Activated CD8-positive, alpha-beta memory T cell treated with anti-CD3 and anti-CD28 coated beads for 1 hour (primary cell): ENCODE measurements around the gene FOXP4.

Experiments used
- DNase-seq, 2 donors: peaks; one replicate each; pipeline ENCODE4 v3.0.0-alpha.2; 2020; ENCODE audit warnings: low read depth in 1 of 2; ENCODE audit errors: extremely low read depth in 1 of 2

Gene FOXP4, protein sequence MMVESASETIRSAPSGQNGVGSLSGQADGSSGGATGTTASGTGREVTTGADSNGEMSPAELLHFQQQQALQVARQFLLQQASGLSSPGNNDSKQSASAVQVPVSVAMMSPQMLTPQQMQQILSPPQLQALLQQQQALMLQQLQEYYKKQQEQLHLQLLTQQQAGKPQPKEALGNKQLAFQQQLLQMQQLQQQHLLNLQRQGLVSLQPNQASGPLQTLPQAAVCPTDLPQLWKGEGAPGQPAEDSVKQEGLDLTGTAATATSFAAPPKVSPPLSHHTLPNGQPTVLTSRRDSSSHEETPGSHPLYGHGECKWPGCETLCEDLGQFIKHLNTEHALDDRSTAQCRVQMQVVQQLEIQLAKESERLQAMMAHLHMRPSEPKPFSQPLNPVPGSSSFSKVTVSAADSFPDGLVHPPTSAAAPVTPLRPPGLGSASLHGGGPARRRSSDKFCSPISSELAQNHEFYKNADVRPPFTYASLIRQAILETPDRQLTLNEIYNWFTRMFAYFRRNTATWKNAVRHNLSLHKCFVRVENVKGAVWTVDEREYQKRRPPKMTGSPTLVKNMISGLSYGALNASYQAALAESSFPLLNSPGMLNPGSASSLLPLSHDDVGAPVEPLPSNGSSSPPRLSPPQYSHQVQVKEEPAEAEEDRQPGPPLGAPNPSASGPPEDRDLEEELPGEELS

DNA sequence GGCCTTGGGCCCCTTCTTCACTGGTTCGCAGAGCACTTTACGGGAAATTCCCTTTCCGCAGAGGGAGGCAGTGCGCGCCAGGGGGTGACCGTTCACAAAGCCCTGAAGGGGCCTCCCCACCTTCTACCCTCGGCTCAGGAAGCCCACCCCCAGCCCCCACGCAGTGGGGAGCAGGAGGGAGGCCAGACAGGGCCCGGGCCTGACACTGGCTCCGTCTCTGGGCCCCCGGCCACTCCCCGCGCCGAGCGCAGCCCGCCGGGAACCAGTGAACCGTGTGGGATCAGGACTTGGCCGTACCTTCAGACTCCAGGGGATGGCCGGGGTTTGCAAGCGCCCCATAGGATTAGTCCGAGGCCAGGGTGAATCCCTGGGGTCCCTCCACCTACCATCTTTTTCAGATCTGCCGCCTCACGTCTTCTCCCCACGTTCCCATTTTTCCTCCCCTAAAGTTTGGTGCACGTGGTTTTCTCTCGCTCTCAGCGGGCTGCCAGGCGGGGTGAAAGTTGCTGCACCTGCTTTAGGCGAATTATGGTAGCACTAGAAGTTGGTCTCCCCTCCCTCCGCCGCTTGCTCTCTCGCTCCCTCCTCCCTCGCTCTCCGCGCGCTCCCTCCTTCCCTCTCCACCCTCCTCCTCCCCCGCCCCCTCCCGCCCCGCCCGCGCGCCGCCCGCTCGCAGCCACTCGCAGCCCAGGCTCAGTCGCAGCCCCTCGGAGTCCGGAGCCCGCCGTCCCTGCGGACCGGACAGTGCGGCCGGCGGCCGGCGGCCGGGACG lies at the start of gene FOXP4:
FOXP4 (plus strand) TSS at position 679 of the 772 bp plus-strand sequence. CDS start 19,380 bp downstream, outside the sequence.
- DNase-seq = peak; percentile 69 to 70

DNA sequence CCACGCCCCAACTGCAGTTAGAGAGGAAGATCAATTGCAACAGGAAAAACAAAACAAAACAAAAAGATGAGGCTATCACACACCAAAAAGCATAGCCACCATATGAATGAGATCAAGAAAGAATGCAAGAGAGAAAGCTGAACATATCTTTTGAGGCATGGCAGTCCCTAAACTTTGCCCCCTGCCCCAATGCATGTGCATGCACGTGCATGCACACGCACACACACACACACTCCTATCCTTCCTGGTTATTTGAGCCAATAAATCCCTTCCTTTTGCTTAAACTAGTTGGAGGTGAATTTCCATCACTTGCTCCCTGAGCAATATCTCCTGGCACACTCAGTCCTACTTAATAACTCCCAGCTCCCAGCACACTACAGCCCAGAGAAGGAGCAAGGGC lies 48.6 kb upstream of the FOXP4 start:
- no peak for DNase-seq

DNA sequence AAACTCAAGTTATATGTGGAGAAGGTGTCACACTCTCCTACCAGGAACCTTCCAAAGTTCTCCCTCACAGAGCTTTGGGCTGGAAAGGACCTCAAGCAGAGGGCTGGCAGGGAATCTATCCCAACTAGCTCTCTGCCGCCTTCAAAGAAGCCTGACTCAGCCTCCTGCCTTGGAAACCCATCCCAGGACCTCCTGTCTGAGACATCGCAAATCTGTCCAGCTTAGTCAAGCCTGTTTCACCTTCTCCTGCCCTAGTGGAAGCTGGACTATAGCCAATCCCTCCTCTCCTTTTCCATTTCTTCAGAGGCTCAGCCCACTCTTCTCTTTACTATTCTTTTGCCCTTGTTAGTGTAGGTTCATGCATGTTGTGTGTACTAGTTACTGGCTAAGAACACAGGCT lies 48.2 kb upstream of the FOXP4 start:
- DNase-seq = no peak

DNA sequence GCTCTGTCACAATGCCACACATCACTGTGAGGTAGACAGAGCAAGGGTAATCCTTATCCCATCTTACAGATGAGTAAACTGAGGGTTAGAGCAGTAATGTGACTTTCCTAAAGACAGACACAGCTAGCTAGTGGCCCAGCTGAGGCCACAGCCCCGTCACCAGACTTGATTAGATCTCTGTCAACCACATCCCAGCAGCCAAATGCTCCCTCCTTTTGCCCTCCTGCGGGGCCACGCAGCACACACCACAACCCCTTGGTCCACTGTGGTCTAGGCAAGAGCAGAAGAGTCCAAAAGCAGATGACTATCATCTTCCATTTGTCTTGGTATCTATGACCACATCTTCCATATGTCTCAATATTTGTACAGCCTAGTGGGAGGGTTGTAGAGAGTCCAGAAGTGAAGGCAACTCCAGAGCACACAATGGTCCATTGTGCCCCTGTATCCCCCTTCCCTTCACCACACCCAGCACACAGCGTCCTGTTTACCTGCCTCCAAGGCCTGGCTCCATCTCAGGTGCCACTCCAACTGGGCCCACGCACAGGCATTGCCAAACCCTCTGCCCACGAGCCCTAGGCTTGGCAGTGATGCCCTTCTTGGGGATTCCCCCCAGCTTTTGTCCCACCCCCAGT lies 47.1 kb upstream of the FOXP4 start:
- no peak for DNase-seq

DNA sequence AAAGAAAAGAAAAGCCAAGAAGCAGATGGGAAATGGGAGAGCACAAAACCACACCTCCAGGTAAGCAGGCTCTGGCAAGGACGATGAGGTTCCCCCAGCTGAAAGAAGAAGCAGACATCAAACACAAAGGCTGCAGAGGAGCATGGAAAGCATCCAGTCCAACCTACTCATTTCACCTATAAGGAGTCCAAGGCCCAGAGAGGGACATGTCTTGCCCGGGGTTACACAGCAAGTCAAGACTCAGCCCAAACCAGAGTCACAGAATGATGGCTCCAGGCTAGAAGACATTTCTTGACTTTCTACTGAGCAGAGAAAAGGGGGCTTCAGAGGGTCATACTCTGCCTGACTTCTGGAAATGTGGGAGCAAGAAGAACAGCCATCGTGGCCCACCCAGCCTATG lies 45.6 kb upstream of the FOXP4 start:
- DNase-seq = no peak

DNA sequence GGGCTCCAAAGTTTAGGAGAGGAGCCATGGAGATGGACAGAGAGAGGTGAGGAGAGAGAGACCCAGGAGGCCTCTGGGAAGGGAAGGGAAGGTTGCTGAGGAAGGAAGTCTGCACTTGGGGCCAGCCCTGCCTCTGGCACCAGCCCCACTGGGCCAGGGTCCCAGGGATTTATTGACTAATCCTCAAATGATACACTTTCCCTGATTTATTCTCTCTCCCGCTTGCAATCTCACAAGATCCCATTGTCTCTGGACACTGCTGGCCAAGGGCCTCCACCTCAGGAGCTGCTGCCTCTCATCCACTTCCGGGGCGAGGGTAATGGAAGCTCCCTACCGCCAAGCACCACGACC lies 43.6 kb upstream of the FOXP4 start:
- no peak for DNase-seq

DNA sequence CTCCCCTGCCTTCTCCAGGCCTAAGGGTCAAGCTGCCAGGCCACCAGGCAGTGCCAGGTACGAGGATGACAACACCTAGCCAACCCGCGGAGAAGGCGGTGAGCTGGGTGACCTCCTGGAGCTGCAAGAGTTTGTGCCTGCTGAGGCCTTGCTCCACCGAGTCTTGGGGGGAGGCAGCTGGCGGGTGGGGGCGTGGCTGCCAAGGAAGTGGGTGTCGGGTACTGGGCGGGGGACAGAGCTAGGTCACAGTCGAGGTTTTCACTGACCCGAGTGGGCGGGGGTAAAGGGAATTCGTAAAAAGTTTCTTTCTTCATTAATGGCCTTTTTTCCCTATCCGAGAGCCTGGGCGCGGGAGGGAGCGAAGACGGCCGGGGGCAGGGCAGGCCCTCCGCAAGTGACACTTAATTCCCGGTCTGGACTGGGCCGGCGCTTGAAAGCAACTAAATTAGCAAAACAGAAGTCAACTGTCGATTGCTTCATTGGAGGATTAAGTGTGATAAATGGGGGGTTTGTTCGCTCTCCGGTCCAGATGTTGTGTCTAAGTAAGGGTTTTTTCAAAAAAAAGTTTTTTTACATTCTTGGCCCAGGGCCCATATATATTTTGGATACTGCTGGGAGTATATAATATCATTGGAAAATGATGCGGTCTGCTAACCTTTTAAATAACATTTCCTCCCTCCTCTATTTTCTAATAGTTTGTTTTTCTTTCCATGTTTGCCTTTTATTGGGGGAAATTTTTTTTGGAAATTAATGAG lies 43.1 kb upstream of the FOXP4 start:
- no peak for DNase-seq

DNA sequence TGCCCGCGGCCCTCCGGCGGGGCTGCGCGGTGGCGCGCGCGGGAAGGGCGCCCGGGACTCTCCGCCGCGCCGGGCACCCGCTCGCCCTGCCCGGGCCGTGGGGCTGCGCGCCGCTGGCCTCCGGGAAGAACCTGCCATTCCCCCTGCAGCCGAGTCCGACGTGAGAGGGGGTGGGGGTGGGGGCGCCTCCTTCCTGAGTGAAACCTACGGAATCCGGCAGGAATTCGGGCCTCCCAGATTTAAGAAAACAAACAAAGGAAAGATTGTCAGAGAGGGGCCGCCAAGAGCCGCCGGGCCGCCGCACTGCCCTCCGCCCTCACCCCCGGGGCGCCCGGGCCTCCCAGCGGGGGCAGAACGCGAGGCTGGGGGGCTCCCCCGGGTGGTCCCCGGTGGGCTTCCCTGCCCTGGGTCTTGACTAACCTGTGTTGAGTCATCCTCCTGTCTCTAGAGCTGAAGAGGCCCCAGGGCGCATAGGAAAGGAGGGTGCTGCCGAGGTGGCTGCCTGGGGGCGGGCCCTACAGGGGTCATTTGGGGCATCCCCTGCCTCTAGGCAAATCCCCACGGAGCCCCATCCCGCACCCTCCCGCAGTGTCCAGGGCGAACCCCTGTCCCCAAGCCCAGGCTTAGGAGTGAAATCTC lies 42.2 kb upstream of the FOXP4 start:
- no peak for DNase-seq

DNA sequence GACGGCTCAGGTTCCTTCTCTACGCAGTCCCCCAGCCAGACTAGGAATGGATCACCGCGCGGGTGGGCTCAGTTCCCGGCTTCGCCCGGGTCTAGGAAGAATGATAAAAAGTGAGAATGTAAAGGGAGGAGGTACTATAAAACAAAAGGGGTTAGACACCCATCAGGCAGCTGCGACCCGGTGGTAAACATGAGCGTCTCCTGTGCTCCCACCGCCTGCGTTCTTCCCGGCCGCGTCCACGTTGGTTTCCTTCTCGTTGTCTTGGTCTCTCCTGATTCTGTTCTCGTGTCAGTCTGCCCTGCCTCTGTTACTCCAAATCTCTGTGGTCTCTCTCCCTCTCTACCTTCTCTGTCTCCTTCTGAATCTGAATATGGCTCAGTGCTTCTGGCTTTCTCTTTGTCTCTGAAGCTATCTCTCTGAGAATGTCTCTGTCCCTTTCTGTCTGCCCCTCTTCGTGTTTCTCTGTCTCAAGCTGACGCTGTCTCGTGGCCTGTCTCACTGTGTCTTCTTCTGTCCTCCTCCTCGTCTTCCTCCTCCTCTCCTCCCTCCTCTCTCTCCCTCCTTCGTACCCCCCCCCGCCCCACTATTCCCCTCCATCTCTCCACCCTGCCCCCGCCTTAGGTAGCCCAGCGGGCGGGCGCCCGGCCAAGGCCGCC lies 41.6 kb upstream of the FOXP4 start:
- no peak for DNase-seq

DNA sequence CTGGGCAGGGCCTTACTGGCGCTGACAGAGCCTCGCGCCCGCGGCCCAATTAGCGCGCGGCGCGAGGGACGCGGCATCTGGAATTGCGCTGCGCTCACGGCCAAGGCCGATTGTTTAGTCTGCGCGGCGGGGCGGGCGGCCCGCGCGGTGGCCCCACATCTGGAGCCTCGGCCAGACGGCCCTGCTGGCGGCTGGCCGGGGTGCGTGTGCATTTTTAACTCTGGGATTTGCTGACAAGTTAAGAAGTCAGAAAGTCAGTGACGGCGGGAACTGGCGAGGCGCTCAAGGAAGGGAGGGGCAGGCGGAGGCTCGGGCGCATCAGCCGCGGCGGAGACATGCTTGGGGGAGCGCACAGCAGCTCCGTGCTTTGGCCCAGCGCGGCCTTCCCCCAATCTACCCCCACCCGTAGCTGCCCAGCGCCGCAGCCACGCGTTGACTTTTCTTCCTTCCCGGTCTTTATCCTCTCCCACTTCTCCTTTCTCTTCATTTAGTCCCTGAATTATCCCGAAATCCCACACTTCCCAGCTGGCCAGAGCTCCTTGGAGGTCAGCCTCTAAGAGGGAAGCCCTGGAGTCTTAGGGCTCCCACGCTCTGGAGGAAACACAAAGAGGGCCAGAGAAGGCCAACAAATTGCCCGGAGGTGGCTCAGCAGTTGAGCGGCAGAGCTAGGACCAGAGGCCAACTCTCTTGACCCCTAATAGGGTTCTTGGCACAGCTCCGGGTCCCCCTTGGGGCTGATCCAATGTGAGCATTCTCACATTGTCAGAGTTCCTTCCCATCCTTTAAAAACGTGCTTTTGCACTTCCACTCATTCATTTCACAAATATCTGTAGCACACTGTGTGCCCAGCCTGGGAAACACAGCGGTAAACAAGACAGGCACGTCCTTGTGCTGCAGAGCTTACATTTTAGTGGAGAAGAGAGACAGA lies 40.8 kb upstream of the FOXP4 start:
- DNase-seq = no peak

DNA sequence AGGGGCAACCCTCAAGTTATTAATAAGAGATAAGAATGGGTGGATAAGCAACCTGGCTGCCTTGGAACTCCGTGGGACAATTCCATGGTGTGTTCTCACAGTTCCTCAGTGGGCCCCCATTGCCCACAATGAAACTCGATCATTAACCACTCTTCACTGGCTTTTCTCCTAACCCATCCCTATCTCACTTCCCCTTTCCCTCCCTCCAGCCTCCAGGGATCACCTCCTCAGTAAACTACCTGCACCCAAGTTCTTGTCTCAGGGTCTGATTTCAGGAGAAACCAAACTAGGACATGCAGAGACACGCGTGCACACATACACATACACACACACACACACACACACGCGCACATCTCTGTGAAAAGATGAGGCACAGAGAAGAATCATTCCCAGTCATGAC lies 37.7 kb upstream of the FOXP4 start:
- DNase-seq = no peak

DNA sequence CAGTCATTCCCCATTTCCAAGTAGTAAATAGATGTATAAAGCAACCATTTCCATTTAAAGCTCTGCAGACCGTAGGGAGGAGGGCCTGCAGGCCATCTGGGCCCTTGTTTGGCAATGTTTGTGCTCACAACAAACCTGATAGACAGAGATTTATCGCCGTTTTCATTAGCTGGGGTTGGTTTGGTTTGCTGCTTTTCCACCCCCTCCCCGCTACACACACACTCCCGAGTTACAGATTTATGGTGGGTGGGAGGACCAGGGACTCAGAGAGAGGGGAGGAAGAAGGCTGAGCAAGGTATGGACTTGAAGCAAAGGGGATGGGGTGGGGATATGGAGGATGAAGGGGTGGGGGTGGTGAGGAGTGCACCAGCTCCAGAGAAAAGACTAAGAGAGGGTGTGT lies 36.6 kb upstream of the FOXP4 start:
- DNase-seq = no peak

DNA sequence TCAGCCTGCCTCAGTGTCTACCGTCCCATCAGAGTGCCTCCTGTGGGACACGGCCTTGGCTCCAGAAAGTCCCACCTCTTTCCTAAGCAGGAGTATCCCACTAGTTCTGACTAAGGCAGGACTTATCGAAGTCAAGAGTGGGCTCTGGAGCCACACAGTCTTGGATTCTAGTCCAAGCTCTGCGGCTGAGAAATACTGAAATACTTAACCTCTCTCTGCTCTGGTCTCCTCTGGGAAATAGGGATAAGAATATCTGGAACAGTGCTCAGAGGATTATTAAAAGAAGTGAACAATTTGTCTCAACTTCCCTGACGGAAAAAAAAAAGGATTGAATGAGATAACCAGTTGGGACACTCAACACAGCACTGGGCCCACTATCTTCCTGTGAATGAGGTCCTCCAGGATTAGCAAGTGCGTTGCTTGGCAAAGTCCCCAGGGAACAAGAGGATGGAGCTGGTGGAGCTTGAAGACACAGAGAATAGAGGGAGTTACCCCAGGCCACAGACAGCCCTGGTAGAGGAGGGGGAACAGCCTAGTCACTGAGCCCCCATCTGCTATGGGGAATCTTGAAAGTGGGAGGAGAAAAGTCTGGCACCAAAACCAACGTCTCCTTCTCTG lies 34.6 kb upstream of the FOXP4 start:
- no peak for DNase-seq

DNA sequence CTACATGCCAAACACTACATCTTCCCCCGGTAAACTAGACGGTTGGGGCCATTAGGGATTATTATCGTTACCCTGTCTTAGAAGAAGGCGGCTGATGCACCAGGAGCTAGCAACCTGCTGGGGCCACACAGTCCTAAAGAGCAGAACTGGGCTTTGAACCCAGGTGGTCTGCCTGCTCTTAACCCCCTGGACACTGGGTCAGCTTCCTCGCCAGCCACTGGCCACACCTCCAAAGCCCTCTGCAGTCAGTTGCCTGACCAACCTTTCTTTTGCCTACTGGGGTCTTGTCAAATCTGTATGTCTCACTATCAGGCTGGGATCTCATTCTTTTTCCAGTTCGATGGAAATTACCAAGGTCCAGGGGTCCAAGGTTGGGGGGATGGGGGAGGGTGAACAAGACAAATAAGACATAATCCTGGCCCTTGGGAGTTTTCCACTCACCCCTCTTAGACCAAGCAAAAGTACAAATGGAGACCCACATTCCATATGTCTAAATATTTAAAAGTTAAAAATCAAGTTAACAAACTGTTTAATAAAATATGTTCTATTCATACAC lies 34.0 kb upstream of the FOXP4 start:
- DNase-seq = no peak

DNA sequence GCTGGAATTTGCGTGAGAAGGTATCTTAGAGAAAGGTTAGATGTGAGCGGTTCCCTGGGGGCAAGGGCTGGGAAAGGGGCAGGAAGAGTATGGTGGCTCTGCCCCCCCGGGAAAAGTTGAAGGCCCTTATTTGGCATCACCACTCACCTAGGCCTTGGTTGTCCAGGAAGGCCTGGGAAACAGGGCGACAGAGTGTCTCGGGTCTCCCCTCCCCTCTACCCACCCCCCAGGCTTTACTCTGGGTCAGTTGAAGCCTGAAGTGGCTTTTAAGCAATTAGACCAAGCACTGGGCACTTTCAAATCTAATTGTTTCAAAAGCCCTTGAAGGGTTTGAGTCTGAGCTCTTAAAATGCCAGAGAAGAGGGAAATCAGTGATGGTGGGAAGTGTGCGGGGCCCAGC lies 30.2 kb upstream of the FOXP4 start:
- DNase-seq = no peak

DNA sequence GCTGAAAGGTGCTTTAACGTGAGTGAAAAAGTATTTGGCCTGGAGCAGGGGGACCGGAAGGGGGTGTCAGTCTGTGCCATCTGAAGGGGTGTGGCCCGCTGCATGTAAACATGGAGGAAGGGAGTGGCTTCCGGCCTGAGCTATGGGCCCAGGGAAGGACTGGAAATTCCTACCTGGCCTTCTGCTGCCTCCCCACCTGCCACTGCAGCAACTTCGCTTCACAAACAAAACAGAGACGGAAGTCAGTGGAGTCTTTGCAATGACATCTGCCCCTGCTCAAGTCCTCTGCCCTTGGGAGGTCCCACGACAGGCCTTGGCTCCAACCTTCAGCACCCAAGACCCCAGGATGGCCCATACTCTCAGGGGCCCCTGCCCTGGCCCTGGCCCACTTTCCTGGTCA lies 28.1 kb upstream of the FOXP4 start:
- DNase-seq = no peak

DNA sequence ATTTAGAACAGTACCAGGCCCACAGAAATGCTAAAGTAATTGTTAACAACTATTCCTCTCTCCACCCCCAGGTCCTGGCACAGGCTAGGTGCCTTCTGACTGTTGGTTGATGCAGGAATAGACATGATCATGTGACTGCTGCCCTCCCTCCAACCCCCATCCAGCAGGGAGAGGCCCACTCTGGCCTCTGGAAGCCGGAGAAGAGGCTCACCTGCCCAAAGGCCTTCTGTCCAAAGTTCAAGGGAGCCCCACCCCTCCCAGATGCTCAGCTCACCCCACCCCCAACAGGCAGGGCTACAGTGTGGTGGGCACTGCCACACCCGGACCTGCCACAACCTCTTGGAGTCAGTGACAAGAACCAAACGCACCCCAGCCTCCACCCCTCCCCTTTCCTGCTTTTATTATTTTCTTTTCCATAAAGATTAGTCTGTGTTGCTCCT lies 26.9 kb upstream of the FOXP4 start:
- DNase-seq = no peak
